HL-60/S4 treated with retinoic acid at 250 ng/mL for 4 days and 3 days (cell line): ENCODE results near the gene PBOV1.

ENCODE experiments used
- in situ Hi-C: fragments of 300-500 bp; cut with MboI; formaldehyde crosslinking; loops from 2 replicates; pipeline ENCODE4 v1.7.0; 2022; ENCODE audit warnings: low sequenced_read_pairs

PBOV1 gene

DNA sequence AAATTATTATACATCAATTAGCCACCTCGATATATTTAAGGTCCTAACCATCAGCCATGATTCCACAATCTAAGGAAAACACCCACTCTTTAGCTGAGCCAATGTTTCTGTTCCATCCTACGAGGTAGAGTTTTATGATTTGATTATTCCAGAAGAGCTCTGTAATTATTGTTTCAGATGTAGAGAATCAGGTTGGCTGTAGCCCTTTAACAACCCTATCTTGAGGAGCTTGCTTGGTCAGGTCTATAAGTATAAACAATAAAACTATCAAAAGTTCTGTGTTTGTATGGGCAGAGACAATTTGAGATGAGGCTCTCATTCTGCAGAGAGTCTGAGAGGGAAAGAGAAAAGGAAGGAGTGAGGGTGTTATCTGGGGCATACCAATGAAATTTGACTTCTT is at the start of gene PBOV1:
PBOV1 (minus strand) TSS at position 43 of the 400 bp plus-strand sequence. CDS start 96 bp downstream, outside the sequence.
- in situ Hi-C loops, result no loop called here

DNA sequence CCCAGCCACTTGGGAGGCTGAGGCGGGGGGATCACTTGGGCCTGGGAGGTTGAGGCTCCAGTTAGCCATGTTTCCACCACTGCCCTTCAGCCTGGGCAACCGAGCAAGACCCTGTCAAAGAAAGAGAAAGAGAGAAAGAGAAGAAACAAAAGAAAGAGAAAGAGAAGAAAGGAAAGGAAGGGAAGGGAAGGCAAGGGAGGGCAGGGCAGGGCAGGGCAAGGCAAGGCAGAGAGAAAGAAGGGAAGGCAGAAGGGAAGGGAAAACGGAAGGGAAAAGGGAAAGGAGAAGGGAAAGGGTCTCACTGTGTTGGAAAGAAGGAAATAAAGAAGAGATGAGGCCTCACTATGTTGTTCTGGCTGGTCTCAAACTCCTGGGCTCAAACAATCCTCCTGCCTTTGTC is 47.8 kb upstream of the PBOV1 start:
- in situ Hi-C loops, result no loop called here

DNA sequence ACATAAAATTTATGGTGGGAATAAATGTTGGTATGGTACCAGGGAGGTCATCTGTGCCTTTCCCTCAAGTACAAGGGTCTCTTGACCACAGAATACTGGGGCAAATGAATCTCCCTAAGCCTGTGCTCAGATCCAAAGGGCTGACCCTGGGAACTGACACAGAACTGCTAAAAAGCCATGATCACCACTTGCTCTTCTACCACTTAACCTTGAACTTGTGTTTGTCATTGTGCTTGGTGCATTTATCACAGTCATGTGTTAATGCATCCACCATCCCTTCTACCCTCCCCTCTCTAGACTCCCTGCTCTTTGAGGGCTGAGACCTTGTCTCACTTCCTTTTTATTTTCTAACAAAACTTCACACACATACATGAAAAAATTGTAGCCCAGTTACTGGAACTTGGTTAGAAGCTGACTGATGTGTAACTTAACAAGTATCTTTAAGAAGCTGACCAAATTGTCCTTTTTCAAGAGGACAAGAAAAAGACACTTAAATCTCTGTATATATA is 46.1 kb upstream of the PBOV1 start:
- in situ Hi-C loops, result no loop called here

DNA sequence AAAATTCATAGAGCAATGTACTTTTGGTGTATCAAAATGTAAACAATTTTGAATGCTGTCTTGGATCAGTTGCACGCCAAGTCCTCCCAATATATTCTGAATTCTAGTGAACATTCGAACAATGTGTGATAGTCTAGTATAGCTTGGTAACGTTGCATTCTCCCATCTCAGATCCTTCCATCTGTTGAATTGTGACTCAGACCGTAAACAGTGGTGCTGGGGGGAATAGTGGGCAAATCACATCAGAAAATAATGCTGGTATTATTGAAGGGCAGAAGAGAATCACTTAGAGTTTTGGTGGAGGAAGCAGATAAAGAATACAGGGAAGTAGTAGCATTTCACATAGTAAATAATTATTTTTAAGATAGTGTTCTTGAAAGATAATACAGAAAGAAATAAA is 45.7 kb upstream of the PBOV1 start:
- in situ Hi-C loops, result no loop called here

DNA sequence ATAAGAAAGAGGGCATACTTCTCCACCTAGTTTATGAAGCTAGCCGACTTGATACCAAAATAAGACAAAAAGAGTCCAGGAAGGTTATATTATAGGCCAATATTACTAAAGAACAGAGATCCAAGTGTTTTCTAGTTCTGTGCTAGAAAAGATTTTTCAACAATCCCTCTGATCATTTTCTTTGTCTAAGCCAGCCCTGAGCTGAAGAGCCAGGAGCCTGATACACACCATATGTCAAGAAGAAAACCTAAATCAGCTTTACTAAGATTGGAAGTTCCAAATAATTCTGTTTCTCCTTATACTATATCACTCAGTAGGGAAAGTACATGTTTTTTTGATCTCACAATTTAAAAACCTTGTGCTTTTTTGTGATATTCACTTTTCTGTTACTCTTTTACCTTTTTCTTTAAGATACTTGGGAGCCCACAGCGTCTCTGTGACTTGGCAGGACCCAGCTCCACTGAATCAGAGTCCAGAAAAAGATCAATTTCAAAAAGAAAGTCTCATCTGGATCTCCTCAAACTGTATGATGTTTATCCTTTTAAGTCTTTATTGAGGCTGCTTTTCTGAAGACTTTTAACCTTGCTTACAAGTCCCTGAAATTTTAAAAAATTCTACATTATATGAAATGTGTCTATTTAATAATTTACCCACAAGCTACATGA is 43.0 kb upstream of the PBOV1 start:
- in situ Hi-C loops, result no loop called here

DNA sequence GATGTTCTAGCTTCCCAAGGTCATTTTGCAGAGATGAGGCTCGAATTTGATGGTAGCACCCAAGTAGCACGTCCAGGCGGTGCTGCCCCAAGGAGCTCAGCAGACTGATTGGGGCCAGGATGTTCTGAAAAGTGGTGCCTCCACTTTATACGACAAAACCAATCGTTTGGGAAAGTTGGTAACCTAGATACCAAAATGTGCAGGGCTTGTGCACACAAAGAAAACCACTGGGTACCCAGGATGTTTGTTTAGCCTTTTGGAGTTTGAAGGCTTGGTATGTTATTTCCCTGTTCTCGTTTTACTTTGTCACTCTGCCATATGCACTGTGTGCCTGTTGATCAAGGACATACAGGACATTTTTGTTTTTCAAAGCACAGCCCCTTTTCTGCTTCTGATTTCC is 40.7 kb upstream of the PBOV1 start:
- in situ Hi-C loops, result no loop called here

DNA sequence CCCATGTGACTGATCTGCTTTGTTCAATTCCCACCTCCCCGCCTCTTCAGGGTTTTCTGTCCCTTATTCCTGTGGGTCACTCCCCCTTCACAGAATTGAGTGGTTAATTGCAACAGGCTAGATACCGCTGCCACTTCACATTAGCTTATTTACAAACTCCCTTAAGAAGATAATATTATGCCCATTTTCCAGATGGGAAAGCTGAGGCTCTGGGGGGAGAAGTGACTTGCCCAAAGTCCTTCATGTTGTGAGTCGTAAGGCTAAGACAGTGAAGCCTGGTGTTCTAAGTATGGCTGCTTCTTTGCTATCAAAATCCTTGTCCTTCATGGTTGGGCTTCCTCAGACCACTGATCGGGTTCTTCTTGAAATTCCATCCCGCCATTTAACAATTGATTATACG is 39.9 kb upstream of the PBOV1 start:
- in situ Hi-C loops, result no loop called here

DNA sequence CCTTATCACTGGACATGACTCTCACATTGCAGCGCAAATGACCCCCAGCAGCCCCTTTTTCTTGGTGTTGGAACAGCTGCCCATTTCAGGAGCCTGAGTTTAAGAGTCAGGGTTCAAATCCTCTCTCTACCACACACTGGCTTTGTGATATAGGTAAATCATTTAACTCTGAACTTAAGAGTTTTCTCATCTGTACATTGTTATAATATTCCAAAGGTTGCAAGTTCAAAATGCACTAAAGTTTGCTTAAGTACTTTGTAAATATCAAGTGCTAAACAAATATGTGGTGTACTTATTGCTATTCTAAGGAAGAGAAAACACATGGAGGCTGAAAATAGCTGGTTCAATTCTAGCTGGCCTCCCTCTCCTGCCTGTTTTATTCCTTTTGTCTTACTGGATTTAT is 39.3 kb upstream of the PBOV1 start:
- in situ Hi-C loops, result no loop called here

DNA sequence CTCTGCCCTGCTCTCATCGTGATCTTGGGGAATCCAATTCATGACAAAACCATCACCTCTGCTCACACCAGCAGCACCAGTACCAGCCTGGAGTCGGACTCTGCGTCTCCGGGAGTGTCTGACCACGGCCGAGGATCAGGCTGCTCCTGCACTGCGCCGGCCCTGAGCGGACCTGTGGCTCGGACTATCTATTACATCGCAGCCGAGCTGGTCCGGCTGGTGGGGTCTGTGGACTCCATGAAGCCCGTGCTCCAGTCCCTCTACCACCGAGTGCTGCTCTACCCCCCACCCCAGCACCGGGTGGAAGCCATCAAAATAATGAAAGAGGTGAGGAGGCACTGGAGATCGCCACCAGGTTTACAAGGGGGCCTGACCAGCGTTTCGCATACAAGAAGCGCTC is 37.2 kb upstream of the PBOV1 start:
- in situ Hi-C loops, result no loop called here

DNA sequence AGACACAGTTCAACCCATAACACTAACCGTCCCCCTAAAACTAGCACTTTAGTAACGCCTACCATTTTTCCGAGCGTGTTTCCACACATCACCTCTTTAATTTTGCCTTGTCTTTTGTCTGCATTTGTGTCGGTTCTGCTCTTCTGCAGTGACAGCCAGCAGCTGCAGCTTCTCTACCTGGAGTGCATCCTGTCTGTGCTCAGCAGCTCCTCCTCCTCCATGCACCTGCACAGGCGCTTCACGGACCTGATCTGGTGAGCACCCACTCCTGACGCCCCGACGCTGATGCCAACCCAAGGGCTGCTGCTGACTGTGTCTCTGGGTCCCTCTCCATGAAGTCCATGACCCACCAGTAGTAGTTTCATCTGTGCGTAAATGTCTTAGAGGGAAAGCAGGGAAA is 35.4 kb upstream of the PBOV1 start:
- in situ Hi-C loops, result no loop called here

DNA sequence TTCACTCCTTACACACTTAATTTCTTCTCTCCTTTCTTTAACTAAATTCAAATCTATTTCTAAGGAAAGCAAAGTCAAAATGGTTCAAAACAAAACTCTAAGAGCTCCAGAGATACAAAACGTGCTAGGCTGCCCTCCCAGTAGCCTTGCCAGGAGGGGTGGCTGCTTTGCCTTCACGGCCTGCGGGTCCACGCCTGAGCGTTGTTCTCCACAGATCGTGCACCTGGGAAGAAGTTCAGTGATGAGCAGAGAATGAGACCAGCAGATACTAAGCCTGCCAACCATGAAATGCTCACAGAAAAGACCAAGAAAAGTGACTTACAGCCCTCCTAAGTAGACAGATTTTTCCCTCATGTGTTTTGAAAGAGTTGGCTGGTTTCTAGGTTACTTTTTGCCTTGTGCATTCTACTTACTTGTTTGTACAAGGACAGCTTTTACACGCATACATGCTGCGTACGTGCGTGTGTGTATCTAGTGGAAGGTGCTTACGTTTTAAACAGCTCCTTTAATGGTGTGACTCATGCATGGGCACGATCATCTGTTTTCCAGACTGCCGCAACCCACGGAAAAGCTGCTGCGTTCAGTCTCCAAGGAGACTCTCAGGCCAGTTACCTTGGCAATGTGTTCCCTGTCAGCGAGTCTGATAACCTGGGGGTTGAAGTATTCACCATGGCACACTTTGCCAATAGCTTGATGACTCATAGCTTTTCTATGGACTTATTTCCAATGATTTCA is 32.4 kb upstream of the PBOV1 start:
- in situ Hi-C loops, result no loop called here

DNA sequence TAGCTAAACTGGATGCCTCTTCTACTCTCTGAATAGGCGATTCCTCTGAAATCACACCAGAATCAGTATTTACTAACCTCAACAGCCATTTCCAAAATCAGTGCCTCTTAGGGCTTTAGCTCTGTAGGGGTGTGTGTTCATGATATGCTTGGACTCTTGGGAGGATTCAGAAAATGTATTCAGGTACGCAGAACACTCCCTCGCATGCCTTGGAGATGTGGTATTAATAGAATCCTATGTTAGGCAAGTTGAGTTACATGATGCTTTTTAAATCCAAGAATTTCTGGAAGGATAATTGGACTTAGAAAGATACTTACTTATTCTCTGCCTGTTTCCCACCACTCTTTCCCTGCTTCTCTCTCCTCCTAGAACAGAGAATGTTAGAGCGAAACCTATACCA is 31.8 kb upstream of the PBOV1 start:
- in situ Hi-C loops, result no loop called here

DNA sequence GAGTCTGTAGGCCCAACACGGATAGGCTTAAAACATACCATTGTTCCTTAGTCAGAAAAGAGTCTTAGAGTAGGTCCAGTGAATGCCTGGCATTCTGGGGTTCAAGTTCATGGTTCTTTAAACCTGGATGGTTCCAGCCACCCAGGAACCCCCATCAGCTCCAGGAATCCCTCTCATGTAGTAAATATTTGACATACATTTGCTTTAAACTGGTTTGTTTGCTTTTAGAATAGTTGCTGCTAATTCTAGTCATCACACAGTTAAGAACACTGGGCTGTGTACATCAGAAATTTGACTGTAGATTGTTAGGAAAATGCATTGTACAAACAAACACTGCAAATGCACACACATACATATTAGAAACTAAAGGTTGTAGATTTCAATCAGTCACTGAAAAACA is 30.6 kb upstream of the PBOV1 start:
- in situ Hi-C loops, result no loop called here

DNA sequence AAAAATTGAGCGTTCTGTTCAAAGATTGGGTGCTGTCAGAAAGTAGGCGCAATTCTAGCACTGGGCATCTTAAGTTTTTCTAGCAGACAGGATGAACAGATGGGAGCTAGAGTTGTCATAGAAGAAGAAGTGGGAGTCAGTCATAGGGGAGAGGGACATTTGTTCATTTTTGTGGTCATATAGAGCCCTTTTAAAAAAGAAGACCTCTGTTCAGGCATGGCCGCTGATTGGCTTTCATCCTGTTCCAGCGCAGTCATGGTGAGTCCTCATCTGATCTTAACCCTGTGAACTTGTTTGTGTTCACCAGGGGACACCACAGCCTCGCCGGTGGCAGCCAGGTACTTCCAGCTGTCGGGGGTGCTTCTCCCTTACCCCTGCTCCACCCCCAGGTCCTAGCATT is 29.7 kb upstream of the PBOV1 start:
- in situ Hi-C loops, result no loop called here

DNA sequence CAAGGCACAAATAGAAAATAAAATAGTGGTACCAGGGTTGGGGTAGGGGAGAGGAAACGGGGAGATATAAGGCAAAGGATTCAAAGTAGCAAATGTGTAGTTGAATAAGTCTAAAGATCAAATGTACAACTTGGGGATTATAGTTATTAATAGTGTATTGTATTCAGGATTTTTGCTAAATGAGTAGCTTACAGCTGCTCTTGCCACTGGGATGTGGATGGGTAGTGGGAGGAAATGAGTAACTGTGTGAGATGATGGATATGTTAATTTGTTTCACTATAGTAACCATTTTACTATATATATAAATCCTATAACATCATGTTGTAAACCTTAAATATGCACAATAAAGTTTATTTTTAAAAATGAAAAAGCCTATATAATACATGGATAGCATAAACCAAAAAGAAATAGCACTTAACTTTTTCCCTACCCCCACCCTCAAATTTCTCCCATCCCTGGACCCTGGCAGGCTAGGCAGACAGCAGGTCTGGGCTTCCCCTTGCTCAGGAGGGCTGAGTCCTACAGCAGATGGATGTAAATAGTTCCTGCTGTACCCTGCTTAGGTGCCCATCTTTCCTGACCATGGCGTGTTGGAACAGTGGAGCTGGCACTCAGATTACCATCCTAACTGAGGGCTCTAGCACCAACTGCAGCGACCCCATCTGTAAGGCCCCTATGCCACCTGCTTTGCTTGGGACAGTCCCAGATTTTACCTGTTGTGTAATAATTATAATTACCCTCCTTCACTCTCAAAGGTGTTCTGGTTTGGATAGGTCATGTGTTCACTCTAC is 28.6 kb upstream of the PBOV1 start:
- in situ Hi-C loops, result no loop called here

DNA sequence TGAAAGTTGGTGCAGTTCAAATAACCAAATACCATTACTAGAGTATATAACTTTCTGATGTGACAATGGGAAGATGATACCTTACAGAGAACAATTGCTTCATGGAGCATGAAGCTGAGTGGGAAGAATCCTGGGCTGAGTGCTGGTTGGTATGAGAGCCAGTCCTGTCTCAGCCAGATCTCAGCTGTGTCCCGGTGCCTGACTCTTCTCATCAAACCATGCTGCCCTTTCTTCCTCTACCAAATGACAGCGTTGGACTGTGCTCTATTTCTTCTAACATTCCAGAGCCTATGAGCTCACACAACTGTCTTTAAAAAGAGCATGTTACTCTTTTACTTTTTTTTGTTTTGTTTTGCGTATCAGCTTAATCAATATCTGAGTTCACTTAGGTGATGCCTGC is 27.5 kb upstream of the PBOV1 start:
- in situ Hi-C loops, result no loop called here

DNA sequence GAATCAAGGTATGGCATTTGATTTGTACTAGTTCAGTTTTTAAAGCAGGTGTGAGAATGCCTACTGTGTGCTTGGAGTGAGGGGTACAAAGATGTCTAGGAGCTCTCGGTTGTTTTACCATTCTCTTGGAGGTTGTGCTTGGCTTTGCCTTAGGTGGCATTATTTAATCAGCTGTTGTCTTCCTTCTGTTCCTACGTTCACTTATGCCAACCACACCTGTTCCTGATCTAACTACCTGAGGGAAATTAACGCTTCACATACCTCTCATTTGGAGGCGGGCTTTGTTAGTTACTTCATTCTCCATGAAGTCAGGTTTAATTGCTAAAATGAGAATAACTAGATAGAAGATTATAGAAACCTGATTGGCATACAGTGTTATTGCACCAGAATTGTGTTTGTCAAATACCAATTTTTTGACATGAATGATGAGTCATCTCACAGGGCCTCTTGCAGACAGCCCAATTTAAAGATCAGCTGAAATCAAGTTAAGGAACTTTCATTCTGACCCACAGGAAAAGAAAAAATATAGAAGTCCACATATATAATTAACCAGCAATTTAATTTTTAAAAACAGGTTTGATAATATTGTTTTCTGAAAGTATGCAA is 24.8 kb upstream of the PBOV1 start:
- in situ Hi-C loops, result no loop called here

DNA sequence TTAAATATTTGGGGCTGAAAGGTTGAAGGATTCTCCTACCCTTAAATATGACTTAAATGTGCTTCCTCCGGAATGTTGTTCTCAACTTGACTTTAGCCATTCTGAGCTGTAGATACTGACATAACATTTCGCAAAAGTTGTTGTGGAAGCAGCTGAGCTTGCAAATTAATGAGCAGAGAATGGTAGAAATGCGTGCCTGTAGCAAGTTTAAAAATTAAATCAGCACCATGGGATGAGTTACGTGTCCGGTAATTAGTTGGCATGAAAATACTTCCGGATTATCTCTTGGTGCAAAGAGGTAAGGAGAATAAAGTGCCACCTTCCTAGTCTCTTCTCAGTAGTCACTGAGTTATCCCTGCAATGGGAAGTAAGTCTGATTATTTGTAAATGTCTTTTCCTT is 23.6 kb upstream of the PBOV1 start:
- in situ Hi-C loops, result no loop called here

DNA sequence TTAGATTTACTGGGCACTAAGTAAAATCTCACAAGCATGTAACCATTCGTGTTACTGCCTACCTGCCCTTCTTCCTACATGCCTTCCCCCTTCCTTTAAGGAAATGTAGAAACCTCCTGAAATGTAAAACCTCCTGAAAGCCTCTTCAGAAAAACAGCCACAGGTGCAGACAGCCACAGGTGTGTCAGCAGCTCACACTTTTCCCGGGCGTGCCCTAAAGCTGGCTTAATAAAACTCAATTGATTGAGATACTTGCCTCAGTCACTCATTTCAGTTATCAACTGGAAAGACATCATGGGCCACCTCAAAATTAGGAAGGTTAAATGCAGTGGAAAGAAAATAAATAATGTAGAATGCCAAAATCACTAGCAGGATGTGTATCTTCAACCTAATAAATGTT is 23.1 kb upstream of the PBOV1 start:
- in situ Hi-C loops, result no loop called here

DNA sequence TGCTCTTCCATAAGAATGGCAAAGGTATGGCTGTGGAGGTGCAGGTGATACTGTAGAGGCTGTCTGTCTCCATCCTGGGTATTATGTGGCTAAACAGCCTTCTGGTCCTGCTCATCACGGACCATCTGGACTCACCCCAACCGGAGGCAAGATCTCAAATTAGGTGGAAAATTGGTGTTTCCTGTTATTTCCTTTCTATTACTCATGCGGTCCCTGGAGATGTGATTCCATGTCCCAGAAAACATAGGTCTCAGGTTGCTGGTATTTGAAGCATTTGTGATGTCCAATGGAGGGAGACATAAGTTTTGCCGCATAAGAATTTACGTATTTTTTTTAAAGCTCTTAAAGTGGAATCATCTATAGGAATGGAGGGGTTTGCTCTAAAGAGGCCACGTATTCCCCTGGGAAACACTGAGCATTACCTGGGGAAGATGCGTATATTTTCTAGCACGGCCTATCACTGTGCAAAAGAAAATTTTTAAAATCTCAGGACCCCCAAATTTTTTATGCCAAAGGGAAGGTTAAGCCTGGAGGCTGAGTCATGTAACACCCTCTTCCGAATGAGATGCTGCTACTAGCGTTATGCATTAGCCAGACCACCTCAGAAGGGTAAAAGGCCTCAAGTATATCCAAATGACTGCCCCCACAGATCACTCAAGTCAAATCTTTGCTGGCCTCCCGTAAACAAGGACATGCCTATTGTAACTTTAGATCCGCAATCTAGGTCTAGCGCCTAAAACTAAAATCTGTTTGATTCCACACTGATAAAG is 22.4 kb upstream of the PBOV1 start:
- in situ Hi-C loops, result no loop called here

DNA sequence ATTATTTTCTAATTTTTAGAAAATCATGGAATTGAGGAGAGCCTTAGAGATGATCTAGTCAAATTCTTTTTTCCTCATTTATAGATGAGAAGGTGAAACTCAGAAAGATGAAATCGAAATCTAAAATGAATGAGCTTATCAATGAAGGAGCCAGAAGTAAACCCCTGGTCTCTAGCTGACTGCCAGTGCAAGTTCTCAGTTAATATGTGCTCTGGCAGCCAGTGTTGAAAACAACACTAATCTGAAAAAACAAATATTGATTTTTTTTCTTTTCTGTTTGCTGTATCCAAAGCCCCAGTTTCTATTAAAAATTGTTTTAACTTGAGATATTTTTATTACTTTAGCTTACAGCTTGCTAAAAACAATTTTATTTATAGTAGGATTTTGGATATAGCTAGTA is 21.5 kb upstream of the PBOV1 start:
- in situ Hi-C loops, result no loop called here
